Lower lobe of right lung (tissue), 2 donors: Measurements from ENCODE around the gene ABCA12. TPM values are rescaled to one million over a fixed set of nuclear protein-coding genes. Genes with fewer than 3 reads are reported as not detected.

ENCODE experiments used
- ATAC-seq, 2 donors: fragments of 200-7000 bp; cut with Tn5 transposase; one replicate each; pipeline ENCODE4 v1.9.1; 2020 to 2022; ENCODE audit warnings: mild to moderate bottlenecking in 2 of 2, moderate library complexity in 2 of 2
- DNase-seq: peaks from one replicate; pipeline ENCODE4 v3.0.0-alpha.2; 2020
- H3K27ac ChIP-seq: fragments of 200-600 bp; one replicate; pipeline ENCODE4 v1.8.0; 2022
- H3K27me3 ChIP-seq: fragments of 200-600 bp; one replicate; pipeline ENCODE4 v1.8.0; 2022; ENCODE audit warnings: low read depth
- H3K36me3 ChIP-seq: fragments of 200-600 bp; one replicate; pipeline ENCODE4 v1.8.0; 2022; ENCODE audit warnings: mild to moderate bottlenecking
- H3K4me1 ChIP-seq: fragments of 200-600 bp; one replicate; pipeline ENCODE4 v1.8.0; 2022
- H3K4me3 ChIP-seq: fragments of 200-600 bp; one replicate; pipeline ENCODE4 v1.8.0; 2022; ENCODE audit warnings: mild to moderate bottlenecking
- H3K9me3 ChIP-seq: fragments of 200-600 bp; one replicate; pipeline ENCODE4 v1.8.0; 2022
- CTCF ChIP-seq: fragments of 200-600 bp; IDR thresholded peaks from one replicate; pipeline ENCODE4 v1.8.0; 2022; ENCODE audit warnings: antibody characterized with exemption, mild to moderate bottlenecking
- intact Hi-C: fragments of 100-400 bp; cut with DNase I; formaldehyde crosslinking; loops from one replicate; pipeline ENCODE4 v1.11.0; 2022
- total RNA-seq: library from RNA; stranded (reverse); fragmentation: NEBNext Ultra II Directional; extraction: Animal tissue kit (Norgen Biotek cat#: 25700); gene quantifications from one replicate; pipeline ENCODE4 v1.2.1, GENCODE V29; 2021
- donor health status: DM: no; HTN: yes; CAD: no; lungs with severe emphysema.

Gene ABCA12
- total RNA-seq, 1 donor from 2014 or later = not detected

DNA sequence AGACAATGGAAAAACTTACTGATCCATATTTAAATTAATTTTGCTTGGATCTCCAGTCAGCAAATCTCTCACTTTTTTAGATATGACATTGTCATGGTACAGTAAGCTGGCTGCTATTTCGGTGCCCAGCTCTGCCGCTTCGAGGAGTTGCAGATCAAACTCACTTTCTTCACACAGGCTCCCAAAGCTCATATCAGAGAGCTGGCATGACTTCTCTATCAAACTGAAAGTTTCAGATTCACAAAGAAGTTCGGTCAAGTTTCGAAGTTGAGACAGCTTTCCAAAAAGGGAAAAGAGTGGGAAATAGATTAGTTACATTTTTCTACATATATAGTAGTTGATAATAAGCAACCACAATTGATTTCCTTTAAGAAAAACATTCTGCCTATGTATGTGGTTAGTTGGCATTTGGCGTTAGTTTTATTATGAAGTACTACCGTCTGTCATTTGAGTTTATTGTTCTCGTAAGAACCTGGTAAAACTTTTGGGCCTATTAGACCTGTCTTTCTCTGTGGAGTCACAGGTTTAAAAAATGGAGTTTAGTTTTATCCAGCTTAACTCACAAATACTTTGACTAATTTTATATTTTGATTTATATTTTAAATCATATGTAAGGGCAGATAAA lies 118.8 kb downstream of the ABCA12 start:
- no peaks in the 10 kb centered on the region for H3K36me3 ChIP-seq
- DNase-seq (no peak), ATAC-seq (no peak)
- no peaks in the 10 kb centered on the region for H3K4me1 ChIP-seq
- H3K27ac ChIP-seq = no peak overlapping the region
- intact Hi-C loops = no loop called here
- H3K4me3 ChIP-seq = no peak overlapping the region
- H3K9me3 ChIP-seq = no peaks in the 10 kb centered on the region
- H3K27me3 ChIP-seq = no peaks in the 10 kb centered on the region
- TF ChIP-seq CTCF = no peak

DNA sequence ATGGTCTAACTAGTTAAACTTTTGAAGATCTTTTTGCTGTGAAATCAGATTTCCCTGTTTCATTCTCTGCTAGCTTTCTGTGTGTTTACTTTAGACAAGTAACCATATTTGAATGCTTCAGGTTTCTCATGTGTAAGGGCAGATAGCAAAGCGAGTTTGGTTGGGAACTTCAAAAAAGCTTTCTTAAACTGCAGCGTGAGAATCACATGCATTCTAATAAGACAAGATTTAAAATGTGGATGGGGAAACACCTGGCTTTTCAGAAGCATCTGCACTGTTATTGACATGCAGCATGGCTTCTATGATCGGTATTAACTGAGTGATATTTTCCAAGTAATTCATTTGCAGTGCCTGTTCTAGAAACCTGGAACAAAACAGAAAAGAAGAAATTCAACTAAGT lies 119.3 kb downstream of the ABCA12 start:
- no peak for TF ChIP-seq CTCF
- Histone ChIP-seq H3K4me1 (no peaks in the 10 kb centered on the region), H3K4me3 (no peak overlapping the region), H3K27me3 (no peaks in the 10 kb centered on the region), H3K9me3 (no peaks in the 10 kb centered on the region), H3K27ac (no peak overlapping the region), H3K36me3 (no peaks in the 10 kb centered on the region)
- no peak for DNase-seq
- no peak for ATAC-seq
- intact Hi-C loops = no loop called here

DNA sequence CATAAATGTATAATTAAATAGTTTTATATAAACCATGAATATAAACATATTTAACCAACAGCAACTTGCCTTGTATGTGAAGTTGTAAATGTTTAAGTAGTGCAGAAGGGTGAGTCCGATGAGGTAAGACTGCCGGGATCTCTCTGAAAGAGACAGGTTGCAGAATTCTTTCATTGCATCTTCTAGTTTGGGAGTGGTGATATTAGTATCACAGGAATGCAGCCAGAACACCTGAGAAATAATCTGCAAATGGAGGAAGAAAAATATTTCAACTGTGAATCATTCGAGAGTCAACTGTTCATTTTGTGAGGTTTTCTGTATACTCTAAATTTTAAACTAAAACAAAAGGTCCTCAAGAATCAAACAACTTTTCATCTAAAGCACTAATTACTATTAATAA lies 123.0 kb downstream of the ABCA12 start:
- H3K36me3 ChIP-seq = no peaks in the 10 kb centered on the region
- H3K27me3 ChIP-seq = no peaks in the 10 kb centered on the region
- TF ChIP-seq CTCF = no peak
- no peaks in the 10 kb centered on the region for H3K9me3 ChIP-seq
- intact Hi-C loops = no loop called here
- no peak overlapping the region for H3K27ac ChIP-seq
- DNase-seq (no peak), ATAC-seq (no peak)
- no peak overlapping the region for H3K4me3 ChIP-seq
- no peaks in the 10 kb centered on the region for H3K4me1 ChIP-seq

DNA sequence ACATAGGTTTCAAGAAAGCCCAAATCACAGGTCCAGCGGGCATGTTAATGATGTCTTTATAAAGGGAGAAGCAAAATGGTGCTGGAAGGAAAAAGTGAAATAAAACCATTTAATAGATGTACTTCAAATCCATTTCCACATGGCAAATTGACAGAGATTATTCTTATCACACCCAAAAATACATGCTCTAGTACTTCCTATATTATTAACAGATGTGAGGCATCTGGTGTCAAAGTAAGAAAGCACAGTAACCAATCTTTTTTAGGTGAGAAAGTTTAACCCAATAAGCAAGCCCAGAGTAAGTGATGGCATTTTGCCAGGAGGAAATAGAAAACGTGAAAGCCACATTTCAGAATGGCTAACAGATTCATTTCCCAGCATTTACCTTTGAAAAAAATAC lies 128.0 kb downstream of the ABCA12 start:
- no peak for TF ChIP-seq CTCF
- Histone ChIP-seq H3K4me1 (no peaks in the 10 kb centered on the region), H3K9me3 (no peaks in the 10 kb centered on the region), H3K27ac (no peak overlapping the region), H3K36me3 (no peaks in the 10 kb centered on the region), H3K27me3 (no peaks in the 10 kb centered on the region), H3K4me3 (no peak overlapping the region)
- DNase-seq (no peak), ATAC-seq (no peak)
- intact Hi-C loops = no loop called here

- H3K27me3 ChIP-seq = no peaks in the 10 kb centered on the region
- no peaks in the 10 kb centered on the region for H3K4me1 ChIP-seq
- DNase-seq (no peak), ATAC-seq (no peak)
- no peaks in the 10 kb centered on the region for H3K9me3 ChIP-seq
- no peak overlapping the region for H3K4me3 ChIP-seq
- no peaks in the 10 kb centered on the region for H3K36me3 ChIP-seq
- no peak overlapping the region for H3K27ac ChIP-seq
- intact Hi-C loops = no loop called here
- no peak for TF ChIP-seq CTCF
Observed at GRCh38 chr2:215003001-215003400, 135.4 kb downstream of the ABCA12 start.
